ENCODE measurements around the gene AKAP11. TPM values are rescaled to one million over a fixed set of nuclear protein-coding genes. Genes with fewer than 3 reads are reported as not detected.

Gene AKAP11
- total and polyA plus RNA-seq, 9 donors = 13.7 to 25.5 (median 20.3) TPM

DNA sequence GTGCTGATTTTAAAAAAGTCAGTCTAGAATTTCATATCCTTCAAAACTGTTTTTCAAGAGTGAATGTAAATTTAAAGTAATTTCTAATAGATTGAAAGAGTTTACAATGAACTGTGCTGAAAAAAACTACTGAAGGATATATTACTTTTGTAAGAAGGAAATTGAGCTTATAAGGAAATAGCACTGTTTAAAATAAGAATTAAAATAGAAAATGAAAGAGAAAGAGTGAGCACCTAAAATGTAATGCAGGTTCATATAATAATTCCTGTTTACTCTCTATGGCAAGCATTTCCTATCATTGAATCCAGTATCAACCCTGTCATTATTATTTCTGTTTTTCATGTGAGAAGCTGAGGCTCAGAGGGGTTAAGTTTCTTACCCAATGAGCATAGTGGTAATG, 57.3 kb downstream of the AKAP11 start:
- H3K27me3 ChIP-seq (ENCODE audit: control insufficient read depth, insufficient read depth, low read length) = no peaks in the 10 kb centered on the region
- H3K27ac ChIP-seq (ENCODE audit: low read length) = no peak overlapping the region
- no peaks in the 10 kb centered on the region for H3K9me3 ChIP-seq (replicated peaks; ENCODE audit: control insufficient read depth, low read depth, low read length)
- no peak for DNase-seq
- H3K36me3 ChIP-seq (ENCODE audit: control insufficient read depth, insufficient read depth, low read length) = no peaks in the 10 kb centered on the region
- no peak overlapping the region for H3K4me3 ChIP-seq (ENCODE audit: low read length)
- H3K4me1 ChIP-seq (ENCODE audit: control insufficient read depth, insufficient read depth, low read length) = no peaks in the 10 kb centered on the region

DNA sequence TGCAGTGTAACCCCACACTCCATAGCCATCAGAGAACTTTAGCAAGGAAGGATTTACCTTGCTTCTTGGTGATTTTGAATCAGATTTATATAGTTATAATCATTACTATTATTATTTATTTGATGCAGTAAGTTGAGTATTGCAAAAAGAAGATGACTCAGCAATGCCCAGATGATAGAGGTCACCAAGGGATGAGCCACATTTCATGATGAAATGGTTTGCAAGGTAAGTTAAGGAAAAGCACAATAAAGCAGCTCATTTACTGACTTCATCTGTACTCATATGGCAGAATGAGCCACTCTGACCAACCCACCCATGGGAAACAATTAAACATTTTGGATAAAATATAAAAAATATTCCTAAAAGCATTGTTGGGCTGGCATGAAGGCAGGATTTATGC, 59.1 kb downstream of the AKAP11 start:
- Histone ChIP-seq H3K36me3 (ENCODE audit: control insufficient read depth, insufficient read depth, low read length) (no peaks in the 10 kb centered on the region), H3K4me1 (ENCODE audit: control insufficient read depth, insufficient read depth, low read length) (no peaks in the 10 kb centered on the region), H3K9me3 (replicated peaks; ENCODE audit: control insufficient read depth, low read depth, low read length) (no peaks in the 10 kb centered on the region), H3K27ac (ENCODE audit: low read length) (no peak overlapping the region), H3K27me3 (ENCODE audit: control insufficient read depth, insufficient read depth, low read length) (no peaks in the 10 kb centered on the region), H3K4me3 (ENCODE audit: low read length) (no peak overlapping the region)
- DNase-seq = no peak

DNA sequence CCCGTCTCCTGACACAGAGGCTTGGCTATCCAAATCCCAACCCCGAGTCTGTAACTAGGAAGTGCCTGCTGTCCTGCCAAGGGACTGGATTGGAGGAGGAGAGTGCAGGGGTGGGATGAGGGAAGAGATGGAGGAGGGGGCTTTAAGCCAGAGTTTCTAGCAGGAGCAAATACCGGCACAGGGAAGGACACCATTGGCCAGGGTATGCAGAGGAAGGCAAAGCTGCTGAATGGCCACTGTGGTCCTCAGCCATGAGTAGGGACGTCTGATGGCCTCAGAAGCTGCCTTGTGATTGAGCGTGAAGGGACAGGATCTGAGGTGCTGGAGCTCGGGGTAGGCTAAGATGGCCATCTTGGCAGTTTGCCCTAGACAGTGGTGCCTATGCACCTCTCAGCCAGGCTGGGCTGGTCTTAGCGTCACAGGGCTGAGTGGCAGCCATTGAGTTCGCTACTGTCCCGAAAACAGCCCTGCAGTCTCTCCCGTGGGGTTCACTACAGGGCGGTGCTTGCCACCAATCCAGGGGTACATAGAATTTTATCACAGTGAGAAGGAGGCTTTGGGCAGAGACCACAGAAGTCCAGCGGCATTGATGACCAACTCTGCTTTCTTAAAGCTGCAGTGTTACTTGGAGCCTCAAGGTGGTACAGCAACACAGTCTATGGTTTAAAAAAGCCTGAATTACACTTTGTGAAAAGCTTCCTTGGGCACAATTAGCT, 61.8 kb downstream of the AKAP11 start:
- H3K27ac ChIP-seq (ENCODE audit: low read length) = no peak overlapping the region
- no peaks in the 10 kb centered on the region for H3K4me1 ChIP-seq (ENCODE audit: control insufficient read depth, insufficient read depth, low read length)
- no peaks in the 10 kb centered on the region for H3K27me3 ChIP-seq (ENCODE audit: control insufficient read depth, insufficient read depth, low read length)
- peak; percentile 48 for DNase-seq
- H3K9me3 ChIP-seq (replicated peaks; ENCODE audit: control insufficient read depth, low read depth, low read length) = no peaks in the 10 kb centered on the region
- H3K4me3 ChIP-seq (ENCODE audit: low read length) = no peak overlapping the region
- H3K36me3 ChIP-seq (ENCODE audit: control insufficient read depth, insufficient read depth, low read length) = no peaks in the 10 kb centered on the region
- 66% methylated on average over 11 of the region's 12 CpGs for WGBS (ENCODE audit: insufficient coverage)

DNA sequence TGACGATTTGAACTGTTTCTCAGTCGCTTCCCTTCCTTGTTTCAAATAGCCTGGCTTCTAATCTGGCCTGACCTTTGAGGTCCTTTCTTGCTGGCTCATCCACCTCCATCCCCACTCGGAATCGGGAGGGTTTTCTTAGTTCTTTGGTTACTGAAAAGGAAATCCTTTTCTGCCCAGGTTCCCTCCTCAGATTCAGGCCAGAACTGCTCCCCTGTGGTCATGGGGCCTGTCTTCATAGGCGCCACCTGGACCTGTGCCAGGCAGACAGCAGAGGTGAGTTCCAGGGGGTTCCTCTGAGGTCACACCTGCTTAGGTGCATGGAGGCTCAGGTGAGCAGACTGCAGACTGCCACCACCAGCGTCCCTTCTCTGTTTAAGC, 62.4 kb downstream of the AKAP11 start:
- Histone ChIP-seq H3K9me3 (replicated peaks; ENCODE audit: control insufficient read depth, low read depth, low read length) (no peaks in the 10 kb centered on the region), H3K4me1 (ENCODE audit: control insufficient read depth, insufficient read depth, low read length) (no peaks in the 10 kb centered on the region), H3K27ac (ENCODE audit: low read length) (no peak overlapping the region), H3K36me3 (ENCODE audit: control insufficient read depth, insufficient read depth, low read length) (no peaks in the 10 kb centered on the region), H3K4me3 (ENCODE audit: low read length) (no peak overlapping the region), H3K27me3 (ENCODE audit: control insufficient read depth, insufficient read depth, low read length) (peaks cover 2% of the 10 kb centered on the region)
- DNase-seq = no peak
- WGBS (ENCODE audit: insufficient coverage) = 38% methylated on average over 3 of the region's 6 CpGs

DNA sequence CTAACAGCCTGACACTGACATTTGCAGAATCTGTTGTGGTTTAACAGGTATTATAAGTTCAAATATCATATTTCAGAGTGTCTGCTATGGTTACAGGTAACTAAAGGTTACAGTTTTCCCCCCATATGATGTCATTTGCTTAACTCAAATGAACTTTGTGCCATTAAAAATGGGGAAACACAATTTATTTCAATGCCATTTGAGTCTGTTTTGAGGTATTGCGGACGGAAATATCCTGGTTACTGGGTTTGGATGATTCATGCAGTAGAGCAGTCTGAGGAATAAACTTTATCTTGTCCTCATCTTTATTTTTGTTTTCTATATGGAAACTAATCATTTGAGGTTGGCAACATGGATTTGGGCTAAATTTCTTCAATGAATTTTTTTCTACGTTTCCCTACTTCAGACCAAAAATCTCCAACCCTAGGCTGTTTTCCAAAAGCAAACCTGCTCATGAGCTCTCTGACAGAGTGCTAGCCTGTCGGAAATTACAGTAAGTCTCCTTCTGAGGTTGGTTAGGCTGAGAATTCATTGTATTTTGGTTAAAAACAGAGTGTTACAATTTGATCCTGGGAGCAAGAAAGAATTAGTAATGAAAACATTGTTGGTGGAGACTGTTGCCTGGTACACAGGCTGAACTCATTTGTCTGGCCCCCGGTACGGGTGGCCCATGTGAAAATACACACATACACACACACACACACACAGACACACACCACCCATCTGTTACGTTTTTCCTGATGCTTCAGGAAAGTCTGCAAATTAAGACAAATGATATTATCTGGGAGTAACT, 66.1 kb downstream of the AKAP11 start:
- Histone ChIP-seq H3K4me3 (ENCODE audit: low read length) (no peak overlapping the region), H3K27me3 (ENCODE audit: control insufficient read depth, insufficient read depth, low read length) (peaks cover 2% of the 10 kb centered on the region), H3K9me3 (replicated peaks; ENCODE audit: control insufficient read depth, low read depth, low read length) (no peaks in the 10 kb centered on the region), H3K27ac (ENCODE audit: low read length) (no peak overlapping the region), H3K36me3 (ENCODE audit: control insufficient read depth, insufficient read depth, low read length) (no peaks in the 10 kb centered on the region), H3K4me1 (ENCODE audit: control insufficient read depth, insufficient read depth, low read length) (peaks cover 3% of the 10 kb centered on the region)
- WGBS (ENCODE audit: insufficient coverage) = 57% methylated on average over 1 of the region's 7 CpGs
- DNase-seq = no peak

DNA sequence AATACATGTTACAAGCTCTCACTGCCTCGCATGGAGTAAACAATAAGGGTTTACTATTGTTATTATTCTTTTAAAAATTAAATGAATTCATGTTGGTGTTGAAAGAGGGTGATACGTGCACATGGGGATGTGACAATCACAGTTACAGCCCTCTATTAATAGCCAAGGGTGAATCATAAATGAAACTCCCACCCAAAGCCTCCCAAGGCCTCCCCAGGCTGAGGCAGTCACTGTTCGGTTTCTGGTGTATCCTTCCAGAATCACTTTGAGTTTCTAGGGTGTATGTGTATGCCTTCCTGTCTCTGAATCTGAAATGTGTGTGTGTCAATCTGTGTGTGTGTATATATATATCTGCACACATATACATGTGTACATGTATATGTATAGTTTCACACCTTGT, 73.4 kb downstream of the AKAP11 start:
- Histone ChIP-seq H3K4me3 (ENCODE audit: low read length) (no peak overlapping the region), H3K27me3 (ENCODE audit: control insufficient read depth, insufficient read depth, low read length) (no peaks in the 10 kb centered on the region), H3K36me3 (ENCODE audit: control insufficient read depth, insufficient read depth, low read length) (no peaks in the 10 kb centered on the region), H3K4me1 (ENCODE audit: control insufficient read depth, insufficient read depth, low read length) (peaks cover 6% of the 10 kb centered on the region), H3K27ac (ENCODE audit: low read length) (no peak overlapping the region), H3K9me3 (replicated peaks; ENCODE audit: control insufficient read depth, low read depth, low read length) (no peaks in the 10 kb centered on the region)
- no CpG with 5 or more reads among the region's 3 CpGs for WGBS (ENCODE audit: insufficient coverage)
- no peak for DNase-seq

DNA sequence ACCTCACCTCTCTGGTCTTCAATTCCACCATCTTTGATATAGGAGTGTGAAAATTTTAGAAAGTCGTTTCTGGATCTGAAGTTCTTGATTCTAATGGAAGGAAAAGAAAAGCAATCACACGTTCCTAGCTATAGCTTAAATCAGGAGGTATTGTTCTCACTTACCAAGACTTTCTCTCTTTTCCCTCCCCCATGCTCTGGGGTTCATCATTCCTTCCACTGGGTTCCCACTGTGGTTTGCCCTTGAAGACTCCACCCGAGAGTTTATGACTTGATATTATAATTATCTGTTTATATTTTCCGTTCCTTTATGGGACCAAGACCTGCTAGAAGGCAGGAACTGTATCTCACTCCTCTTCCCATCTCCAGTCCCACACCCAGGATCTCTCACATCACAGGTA, 76.6 kb downstream of the AKAP11 start:
- Histone ChIP-seq H3K4me3 (ENCODE audit: low read length) (no peak overlapping the region), H3K27me3 (ENCODE audit: control insufficient read depth, insufficient read depth, low read length) (no peaks in the 10 kb centered on the region), H3K27ac (ENCODE audit: low read length) (no peak overlapping the region), H3K4me1 (ENCODE audit: control insufficient read depth, insufficient read depth, low read length) (no peaks in the 10 kb centered on the region), H3K36me3 (ENCODE audit: control insufficient read depth, insufficient read depth, low read length) (no peaks in the 10 kb centered on the region), H3K9me3 (replicated peaks; ENCODE audit: control insufficient read depth, low read depth, low read length) (no peaks in the 10 kb centered on the region)
- WGBS (ENCODE audit: insufficient coverage) = no CpG with 5 or more reads among the region's 4 CpGs
- DNase-seq = no peak

DNA sequence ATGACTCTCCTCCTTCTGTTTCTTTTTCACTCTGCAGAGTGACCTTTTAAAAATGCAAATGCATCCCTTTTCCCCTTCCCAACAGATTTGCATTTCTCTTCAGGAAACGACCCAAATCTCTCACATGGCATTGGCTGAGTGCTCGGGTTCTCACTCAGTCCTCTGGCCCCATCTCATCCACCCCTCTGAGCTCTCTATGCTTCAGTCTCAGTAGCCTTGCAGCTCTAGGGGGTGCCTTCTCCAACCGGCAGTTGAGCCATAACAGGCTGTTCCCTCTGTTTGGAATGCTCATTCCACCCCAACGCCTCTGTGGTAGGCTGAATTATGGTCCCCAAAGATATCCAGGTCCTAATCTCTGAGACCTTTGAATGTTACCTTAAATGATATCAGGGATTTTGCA, 78.2 kb downstream of the AKAP11 start:
- whole genome bisulfite sequencing (ENCODE audit: insufficient coverage) = 65% methylated on average over 4 of the region's 4 CpGs

DNA sequence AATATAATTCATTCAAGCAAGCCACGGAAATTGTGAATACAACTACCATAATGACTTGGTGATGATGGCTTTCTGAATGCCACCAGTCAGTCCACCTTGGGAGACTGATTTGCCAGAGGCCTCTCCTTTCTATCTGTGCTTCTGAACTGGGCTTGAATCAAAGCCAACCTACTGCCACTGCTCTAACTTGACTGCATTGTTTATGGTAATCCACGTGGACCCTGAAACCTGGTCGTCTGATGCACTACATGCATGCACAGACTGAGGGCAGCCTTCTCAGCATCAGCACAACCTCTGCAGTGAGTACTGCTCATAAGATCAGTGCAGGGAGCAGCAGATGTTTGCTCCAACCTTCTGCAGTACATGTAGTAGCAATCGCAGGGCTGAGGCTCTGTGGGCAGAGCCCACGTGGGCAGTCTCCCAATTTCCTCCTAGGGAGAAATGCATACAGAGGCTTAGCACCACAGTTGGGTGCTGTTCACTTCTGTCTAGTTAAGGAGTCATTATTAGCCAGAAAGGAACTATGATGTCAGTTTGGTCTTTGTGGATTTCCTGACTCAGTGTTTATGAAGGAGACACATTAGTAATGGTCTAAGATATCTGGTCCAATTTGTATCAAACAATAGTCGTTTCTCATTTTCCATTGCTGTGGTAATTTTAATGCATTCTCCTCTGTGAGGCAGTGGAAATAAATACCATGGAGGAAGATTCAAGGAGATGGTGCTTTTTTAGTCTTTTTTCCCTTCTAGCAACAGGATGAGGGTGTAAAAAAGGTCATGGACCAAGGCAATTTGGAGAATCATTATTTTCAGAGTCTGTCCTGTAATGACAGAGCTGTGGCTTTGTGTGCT, 82.5 kb downstream of the AKAP11 start:
- H3K4me3 ChIP-seq (ENCODE audit: low read length) = no peak overlapping the region
- no peaks in the 10 kb centered on the region for H3K4me1 ChIP-seq (ENCODE audit: control insufficient read depth, insufficient read depth, low read length)
- no peaks in the 10 kb centered on the region for H3K36me3 ChIP-seq (ENCODE audit: control insufficient read depth, insufficient read depth, low read length)
- no peak overlapping the region for H3K27ac ChIP-seq (ENCODE audit: low read length)
- peak; percentile 48 for DNase-seq
- H3K27me3 ChIP-seq (ENCODE audit: control insufficient read depth, insufficient read depth, low read length) = no peaks in the 10 kb centered on the region
- WGBS (ENCODE audit: insufficient coverage) = 32% methylated on average over 4 of the region's 6 CpGs
- no peaks in the 10 kb centered on the region for H3K9me3 ChIP-seq (replicated peaks; ENCODE audit: control insufficient read depth, low read depth, low read length)

More for the DNA sequence above, 78.2 kb downstream of the AKAP11 start:
- Histone ChIP-seq H3K36me3 (ENCODE audit: control insufficient read depth, insufficient read depth, low read length) (no peaks in the 10 kb centered on the region), H3K9me3 (replicated peaks; ENCODE audit: control insufficient read depth, low read depth, low read length) (no peaks in the 10 kb centered on the region), H3K27me3 (ENCODE audit: control insufficient read depth, insufficient read depth, low read length) (no peaks in the 10 kb centered on the region), H3K4me3 (ENCODE audit: low read length) (no peak overlapping the region), H3K4me1 (ENCODE audit: control insufficient read depth, insufficient read depth, low read length) (no peaks in the 10 kb centered on the region), H3K27ac (ENCODE audit: low read length) (no peak overlapping the region)
- no peak for DNase-seq

DNA sequence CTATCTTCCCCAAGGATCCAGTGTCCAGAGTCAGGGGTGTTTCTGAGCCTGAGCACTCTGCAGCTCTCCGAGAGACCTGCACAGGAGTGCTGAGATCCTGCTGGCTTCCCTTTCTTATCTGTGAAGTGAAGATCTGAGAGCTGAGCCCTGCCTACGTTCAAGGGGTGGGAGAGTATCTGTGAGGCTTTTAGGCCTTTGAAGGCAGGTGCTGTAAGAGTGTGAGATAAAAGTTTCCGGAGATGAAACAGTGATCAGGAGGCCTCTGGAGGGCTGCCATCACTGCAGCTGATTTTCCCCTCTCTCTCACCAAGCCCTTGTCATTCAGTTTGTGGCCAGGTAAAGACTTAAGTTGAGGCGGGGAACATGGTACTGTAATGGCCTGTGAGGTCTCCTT, 83.1 kb downstream of the AKAP11 start:
- Histone ChIP-seq H3K27me3 (ENCODE audit: control insufficient read depth, insufficient read depth, low read length) (no peaks in the 10 kb centered on the region), H3K27ac (ENCODE audit: low read length) (no peak overlapping the region), H3K4me1 (ENCODE audit: control insufficient read depth, insufficient read depth, low read length) (no peaks in the 10 kb centered on the region), H3K4me3 (ENCODE audit: low read length) (no peak overlapping the region), H3K36me3 (ENCODE audit: control insufficient read depth, insufficient read depth, low read length) (no peaks in the 10 kb centered on the region), H3K9me3 (replicated peaks; ENCODE audit: control insufficient read depth, low read depth, low read length) (no peaks in the 10 kb centered on the region)
- no peak for DNase-seq
- 50% methylated on average over 1 of the region's 4 CpGs for WGBS (ENCODE audit: insufficient coverage)
